GM12878 (cell line): ENCODE measurements around the gene MESD. TPM values are rescaled to one million over a fixed set of nuclear protein-coding genes. Genes with fewer than 3 reads are reported as not detected.

Experiments
- CEBPZ ChIP-seq: fragments of 150-350 bp; IDR thresholded peaks from 2 replicates; pipeline ENCODE4 v1.6.1; 2016; ENCODE audit warnings: low read depth, low read length
- ESRRA ChIP-seq: IDR thresholded peaks from 2 replicates; pipeline ENCODE4 v1.6.1; 2012; ENCODE audit warnings: mild to moderate bottlenecking, low read length, improper control_type of control experiment
- IKZF1 ChIP-seq: fragments of 450-650 bp; conservative IDR thresholded peaks from 2 replicates; pipeline ENCODE4 v1.6.1; 2017; ENCODE audit warnings: antibody characterized with exemption, mild to moderate bottlenecking
- MEF2A ChIP-seq: IDR thresholded peaks from 2 replicates; pipeline ENCODE4 v1.6.1; 2011; ENCODE audit warnings: low read depth, mild to moderate bottlenecking, low read length, moderate library complexity; ENCODE audit not compliant: insufficient read depth
- RB1 ChIP-seq: fragments of 450-650 bp; formaldehyde crosslinking; IDR thresholded peaks from 2 replicates; pipeline ENCODE4 v1.6.1; 2017; ENCODE audit warnings: mild to moderate bottlenecking, borderline replicate concordance
- SPI1 ChIP-seq: IDR thresholded peaks from 2 replicates; pipeline ENCODE4 v1.6.1; 2011; ENCODE audit warnings: low read depth, mild to moderate bottlenecking, low read length, moderate library complexity, borderline replicate concordance; ENCODE audit not compliant: insufficient read depth
- STAT3 ChIP-seq: IDR thresholded peaks from 2 replicates; pipeline ENCODE4 v1.6.1; 2011; ENCODE audit warnings: low read depth, low read length, improper control_type of control experiment
- ZBTB4 ChIP-seq: fragments of 450-650 bp; formaldehyde crosslinking; IDR thresholded peaks from 2 replicates; pipeline ENCODE4 v1.4.0; 2022; ENCODE audit warnings: mild to moderate bottlenecking, moderate library complexity
- ZNF274 ChIP-seq: IDR thresholded peaks from one replicate; pipeline ENCODE4 v1.8.0; 2011; ENCODE audit not compliant: insufficient read length, insufficient read depth
- ZNF622 ChIP-seq: fragments of 450-650 bp; IDR thresholded peaks from 2 replicates; pipeline ENCODE4 v1.6.1; 2017; ENCODE audit warnings: mild to moderate bottlenecking, inconsistent platforms
- polyA plus RNA-seq, 11 experiments: library from polyadenylated mRNA; depleted of rRNA in 4 of 11; unstranded in 6 of 11; stranded (reverse) in 5 of 11; fragments of >200 nt; fragmentation: Nextera tagmentation in 4 of 11; fragmentation: Illumina TruSeq in 1 of 11; extraction: Ambion mirVana in 4 of 11; extraction: Trizol in 1 of 11; gene quantifications; 1 replicate in 1 of 11; 2 replicates in 10 of 11; pipeline versions ENCODE4 v1.2.1 to v1.2.3, GENCODE V29; 2011 to 2016; ENCODE audit warnings: inconsistent platforms in 2 of 11, missing spikeins in 2 of 11, low read depth in 1 of 11
- total RNA-seq, 4 experiments: library from RNA; depleted of rRNA in 3 of 4; stranded (reverse); fragments of >200 nt in 3 of 4; fragmentation: Illumina TruSeq in 1 of 4; extraction: Trizol in 1 of 4; gene quantifications; 2 replicates each; pipeline versions ENCODE4 v1.2.1 to v1.2.3, GENCODE V29; 2013 to 2021

Gene MESD
- total and polyA plus RNA-seq, 10 of the 15 experiments (the other 5 are each of a cell fraction or from before 2014, with no cell fraction given), result 10.2 to 39.8 (median 20.9) TPM

- TF ChIP-seq CEBPZ, result no peak
- TF ChIP-seq SPI1, result no peak
- TF ChIP-seq ESRRA, result no peak
- TF ChIP-seq ZBTB4, result no peak
- no peak for TF ChIP-seq STAT3
- TF ChIP-seq ZNF622, result no peak
- no peak for TF ChIP-seq ZNF274
- TF ChIP-seq MEF2A, result no peak
- TF ChIP-seq RB1, result no peak
- no peak for TF ChIP-seq IKZF1
Measured at GRCh38 chr15:80974914-80975313, 14.7 kb downstream of the MESD start (continued).
